OCI-LY7 (cell line): Measurements from ENCODE around the gene PDRG1.

Source experiments
- EZH2phosphoT487 ChIP-seq: fragments of 200-600 bp; sonication (generic); IDR thresholded peaks from 2 replicates; pipeline ENCODE4 v1.6.1; 2018; ENCODE audit warnings: low read depth, borderline replicate concordance, mild to moderate bottlenecking, mixed run types, antibody characterized with exemption, low read length, moderate library complexity, mixed read lengths
- TF ChIP-seq, protein P1 (sequence below): fragments of 200-600 bp; sonication (generic); conservative IDR thresholded peaks from 2 replicates; pipeline ENCODE4 v1.5.1; 2014; ENCODE audit warnings: mild to moderate bottlenecking, antibody characterized with exemption, low read length, moderate library complexity, mixed read lengths

DNA sequence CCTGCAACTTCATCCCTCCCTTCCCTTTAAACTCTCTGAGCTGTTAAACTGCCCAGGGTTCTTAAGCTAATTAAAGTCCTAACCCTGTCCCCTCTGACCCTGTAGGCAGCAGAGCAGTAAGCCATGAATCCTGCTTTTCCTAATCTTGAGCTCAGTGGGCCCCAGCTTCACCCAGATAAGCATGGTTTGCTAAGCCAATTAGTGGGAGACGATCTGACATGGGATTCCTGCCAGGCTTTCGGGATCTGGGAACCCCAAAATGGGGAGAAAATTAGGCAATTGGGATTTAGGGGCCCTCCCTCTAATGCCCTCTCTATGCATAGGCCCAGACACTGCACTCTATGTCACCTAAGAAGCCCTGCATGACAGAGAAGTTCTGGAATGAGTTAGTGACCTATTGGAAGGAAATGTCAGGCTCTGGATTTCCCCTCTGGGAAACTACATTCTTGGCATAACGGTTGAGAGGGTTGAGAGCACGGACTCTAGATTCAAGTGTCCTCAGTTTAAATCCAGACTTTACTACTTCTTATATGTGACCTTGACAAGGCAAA, 20.7 kb upstream of the PDRG1 start:
- TF ChIP-seq, protein P1, sequence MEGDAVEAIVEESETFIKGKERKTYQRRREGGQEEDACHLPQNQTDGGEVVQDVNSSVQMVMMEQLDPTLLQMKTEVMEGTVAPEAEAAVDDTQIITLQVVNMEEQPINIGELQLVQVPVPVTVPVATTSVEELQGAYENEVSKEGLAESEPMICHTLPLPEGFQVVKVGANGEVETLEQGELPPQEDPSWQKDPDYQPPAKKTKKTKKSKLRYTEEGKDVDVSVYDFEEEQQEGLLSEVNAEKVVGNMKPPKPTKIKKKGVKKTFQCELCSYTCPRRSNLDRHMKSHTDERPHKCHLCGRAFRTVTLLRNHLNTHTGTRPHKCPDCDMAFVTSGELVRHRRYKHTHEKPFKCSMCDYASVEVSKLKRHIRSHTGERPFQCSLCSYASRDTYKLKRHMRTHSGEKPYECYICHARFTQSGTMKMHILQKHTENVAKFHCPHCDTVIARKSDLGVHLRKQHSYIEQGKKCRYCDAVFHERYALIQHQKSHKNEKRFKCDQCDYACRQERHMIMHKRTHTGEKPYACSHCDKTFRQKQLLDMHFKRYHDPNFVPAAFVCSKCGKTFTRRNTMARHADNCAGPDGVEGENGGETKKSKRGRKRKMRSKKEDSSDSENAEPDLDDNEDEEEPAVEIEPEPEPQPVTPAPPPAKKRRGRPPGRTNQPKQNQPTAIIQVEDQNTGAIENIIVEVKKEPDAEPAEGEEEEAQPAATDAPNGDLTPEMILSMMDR = no peak
- TF ChIP-seq EZH2phosphoT487 = no peak
